ENCODE measurements around the gene PPT1.

Gene PPT1

DNA sequence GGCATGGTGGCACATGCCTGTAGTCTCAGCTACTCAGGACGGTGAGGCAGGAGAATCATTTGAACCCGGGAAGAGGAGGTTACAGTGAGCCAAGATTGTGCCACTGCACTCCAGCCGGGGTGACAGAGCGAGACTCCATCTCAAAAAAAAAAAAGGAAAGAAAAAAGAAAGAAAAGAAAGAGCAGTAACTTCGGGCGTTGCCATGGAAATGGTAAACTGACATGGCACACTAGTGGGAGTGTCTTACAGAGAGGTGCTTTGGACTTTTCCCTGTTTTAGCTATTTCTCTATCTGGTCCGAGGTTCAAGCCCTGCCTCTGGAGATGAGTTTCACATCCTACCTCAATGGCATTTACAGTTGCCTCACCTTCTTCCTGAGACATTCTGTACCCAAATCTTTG lies 23.1 kb upstream of the PPT1 start:
- H3K4me1 ChIP-seq (ENCODE audit: insufficient read depth, poor library complexity, severe bottlenecking), result no peaks in the 10 kb centered on the region
- no peak for DNase-seq (ENCODE audit: low spot score)
- no peak overlapping the region for H3K27ac ChIP-seq (ENCODE audit: poor library complexity, severe bottlenecking)
- H3K36me3 ChIP-seq (ENCODE audit: low read depth), result no peaks in the 10 kb centered on the region
- H3K27me3 ChIP-seq (ENCODE audit: insufficient read depth, poor library complexity, severe bottlenecking), result no peaks in the 10 kb centered on the region
- TF ChIP-seq CTCF (IDR thresholded peaks at IDR 0.05; ENCODE audit: poor library complexity, severe bottlenecking), result no peak
- no peaks in the 10 kb centered on the region for H3K9me3 ChIP-seq (ENCODE audit: severe bottlenecking)
- ATAC-seq (ENCODE audit: low read depth), result no peak
- no peak overlapping the region for H3K4me3 ChIP-seq (ENCODE audit: severe bottlenecking)

DNA sequence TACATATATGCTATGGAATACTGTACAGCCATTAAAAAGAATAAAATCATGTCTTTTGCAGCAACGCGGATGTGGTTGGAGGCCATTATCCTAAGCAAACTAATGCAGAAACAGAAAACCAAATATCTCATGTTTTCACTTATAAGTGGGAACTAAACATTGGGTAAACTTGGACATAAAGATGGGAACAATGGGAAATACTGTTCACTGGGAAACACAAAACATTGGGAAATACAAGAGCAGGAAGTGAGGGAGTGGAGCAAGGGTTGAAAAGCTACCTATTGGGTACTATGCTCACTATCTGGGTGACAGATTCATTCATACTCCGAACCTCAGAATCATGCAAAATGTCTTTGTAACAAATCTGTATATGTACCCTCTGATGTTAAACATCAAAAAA lies 17.3 kb upstream of the PPT1 start:
- Histone ChIP-seq H3K4me3 (ENCODE audit: severe bottlenecking) (no peak overlapping the region), H3K36me3 (ENCODE audit: low read depth) (no peaks in the 10 kb centered on the region), H3K27ac (ENCODE audit: poor library complexity, severe bottlenecking) (no peak overlapping the region), H3K9me3 (ENCODE audit: severe bottlenecking) (peaks cover 6% of the 10 kb centered on the region), H3K4me1 (ENCODE audit: insufficient read depth, poor library complexity, severe bottlenecking) (no peaks in the 10 kb centered on the region), H3K27me3 (ENCODE audit: insufficient read depth, poor library complexity, severe bottlenecking) (no peaks in the 10 kb centered on the region)
- DNase-seq (ENCODE audit: low spot score), result no peak
- ATAC-seq (ENCODE audit: low read depth), result no peak
- no peak for TF ChIP-seq CTCF (IDR thresholded peaks at IDR 0.05; ENCODE audit: poor library complexity, severe bottlenecking)

GRCh38 chr1:40110389-40110788 lies 13.3 kb upstream of the PPT1 start:
- TF ChIP-seq CTCF (IDR thresholded peaks at IDR 0.05; ENCODE audit: poor library complexity, severe bottlenecking), result no peak
- Histone ChIP-seq H3K4me3 (ENCODE audit: severe bottlenecking) (no peak overlapping the region), H3K9me3 (ENCODE audit: severe bottlenecking) (peaks cover 6% of the 10 kb centered on the region), H3K27ac (ENCODE audit: poor library complexity, severe bottlenecking) (no peak overlapping the region), H3K27me3 (ENCODE audit: insufficient read depth, poor library complexity, severe bottlenecking) (no peaks in the 10 kb centered on the region), H3K36me3 (ENCODE audit: low read depth) (no peaks in the 10 kb centered on the region), H3K4me1 (ENCODE audit: insufficient read depth, poor library complexity, severe bottlenecking) (peaks cover 9% of the 10 kb centered on the region)
- ATAC-seq (ENCODE audit: low read depth) (no peak), DNase-seq (ENCODE audit: low spot score) (no peak)

DNA sequence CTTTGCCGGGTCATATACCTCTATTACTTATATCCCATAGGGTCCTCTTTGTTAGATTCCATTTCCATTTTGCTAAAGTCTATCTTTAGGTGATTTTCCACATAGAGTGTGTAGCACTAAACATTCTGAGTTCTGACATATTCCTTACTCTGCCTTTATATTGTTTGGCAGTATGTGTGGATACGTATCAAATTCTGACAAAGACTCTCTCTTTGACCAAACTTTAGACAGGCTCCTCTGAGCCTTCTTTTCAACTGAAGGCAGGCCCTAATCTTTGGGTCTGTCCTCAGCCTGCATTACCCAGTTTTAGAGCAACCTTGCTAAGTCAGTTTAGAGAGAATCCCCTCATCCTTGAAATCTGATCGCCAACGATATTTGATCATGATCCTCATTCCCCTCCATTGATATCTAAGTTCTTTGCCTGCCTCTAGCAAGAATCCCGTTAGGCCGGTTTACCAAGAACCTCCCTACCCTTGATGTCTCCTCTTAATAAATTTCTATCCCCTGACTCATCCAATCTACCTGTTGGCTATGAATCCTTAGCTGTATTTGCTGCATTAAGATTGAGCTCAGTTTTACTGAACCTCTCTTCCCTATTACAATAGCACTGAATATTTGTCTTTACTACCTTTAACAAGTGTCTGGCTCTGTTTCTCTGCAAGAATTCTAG lies 10.4 kb upstream of the PPT1 start:
- Histone ChIP-seq H3K4me3 (ENCODE audit: severe bottlenecking) (no peak overlapping the region), H3K4me1 (ENCODE audit: insufficient read depth, poor library complexity, severe bottlenecking) (peaks cover 9% of the 10 kb centered on the region), H3K9me3 (ENCODE audit: severe bottlenecking) (peaks cover 6% of the 10 kb centered on the region), H3K27ac (ENCODE audit: poor library complexity, severe bottlenecking) (peak overlapping the region; percentile 65), H3K27me3 (ENCODE audit: insufficient read depth, poor library complexity, severe bottlenecking) (no peaks in the 10 kb centered on the region), H3K36me3 (ENCODE audit: low read depth) (no peaks in the 10 kb centered on the region)
- no peak for TF ChIP-seq CTCF (IDR thresholded peaks at IDR 0.05; ENCODE audit: poor library complexity, severe bottlenecking)
- DNase-seq (ENCODE audit: low spot score) (peak; percentile 69), ATAC-seq (ENCODE audit: low read depth) (peak; percentile 98)

- no peak for TF ChIP-seq CTCF (IDR thresholded peaks at IDR 0.05; ENCODE audit: poor library complexity, severe bottlenecking)
- no peaks in the 10 kb centered on the region for H3K36me3 ChIP-seq (ENCODE audit: low read depth)
Observed at GRCh38 chr1:40105028-40105427, 8.0 kb upstream of the PPT1 start.

More at GRCh38 chr1:40105028-40105427, 8.0 kb upstream of the PPT1 start:
- ATAC-seq (ENCODE audit: low read depth) (no peak), DNase-seq (ENCODE audit: low spot score) (no peak)
- Histone ChIP-seq H3K4me3 (ENCODE audit: severe bottlenecking) (no peak overlapping the region), H3K4me1 (ENCODE audit: insufficient read depth, poor library complexity, severe bottlenecking) (peaks cover 9% of the 10 kb centered on the region), H3K27me3 (ENCODE audit: insufficient read depth, poor library complexity, severe bottlenecking) (no peaks in the 10 kb centered on the region), H3K27ac (ENCODE audit: poor library complexity, severe bottlenecking) (no peak overlapping the region), H3K9me3 (ENCODE audit: severe bottlenecking) (no peaks in the 10 kb centered on the region)
